Superior temporal gyrus (tissue), 1 donor: Measurements from ENCODE around the gene LHX8.
"Not testable (repeated sequence)": the region's sequence is repeated elsewhere in the genome, so short reads cannot be mapped to it uniquely, and the experiment has no call there.

Source experiments
- DNase-seq: peaks from one replicate; pipeline ENCODE4 v3.0.0-alpha.2; 2016; ENCODE audit errors: extremely low spot score

Gene LHX8

DNA sequence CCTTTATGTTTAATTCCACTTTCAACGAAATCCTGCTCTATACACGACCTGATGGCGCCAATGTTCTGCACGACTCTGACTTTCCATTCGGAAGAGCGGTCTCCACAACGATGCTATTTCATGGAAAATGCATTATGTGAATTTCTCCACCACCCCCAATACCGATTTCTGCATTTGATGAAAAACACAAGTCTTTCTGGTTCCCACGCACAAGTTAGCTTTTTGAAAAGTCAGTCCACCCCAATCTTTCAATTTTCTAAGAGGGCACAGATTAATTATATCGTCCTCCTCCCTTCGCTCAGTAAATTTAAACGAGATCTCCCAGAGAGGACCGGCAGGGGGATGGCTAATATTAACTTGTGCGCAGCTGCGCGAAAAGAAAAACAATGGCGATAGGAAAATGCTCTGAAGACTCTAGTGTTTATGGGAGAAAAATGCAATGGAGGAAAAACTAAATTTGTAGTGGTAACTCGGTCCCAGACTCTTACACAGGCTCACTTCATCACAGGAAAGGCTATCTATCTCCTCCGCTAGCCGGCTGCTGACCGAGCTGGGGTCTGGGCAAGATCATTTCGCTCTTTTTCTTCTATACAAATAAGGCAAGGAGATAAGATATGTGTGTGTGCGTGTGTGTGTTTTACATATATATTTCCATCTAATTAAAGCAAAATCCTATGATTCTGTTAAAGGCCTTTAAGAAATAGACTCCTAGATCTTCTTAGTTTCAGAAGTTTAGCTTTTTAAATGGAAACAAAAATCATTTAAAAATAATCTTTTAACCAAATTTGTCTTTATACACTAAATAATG lies 1.2 kb upstream of the LHX8 start:
- no peak for DNase-seq

DNA sequence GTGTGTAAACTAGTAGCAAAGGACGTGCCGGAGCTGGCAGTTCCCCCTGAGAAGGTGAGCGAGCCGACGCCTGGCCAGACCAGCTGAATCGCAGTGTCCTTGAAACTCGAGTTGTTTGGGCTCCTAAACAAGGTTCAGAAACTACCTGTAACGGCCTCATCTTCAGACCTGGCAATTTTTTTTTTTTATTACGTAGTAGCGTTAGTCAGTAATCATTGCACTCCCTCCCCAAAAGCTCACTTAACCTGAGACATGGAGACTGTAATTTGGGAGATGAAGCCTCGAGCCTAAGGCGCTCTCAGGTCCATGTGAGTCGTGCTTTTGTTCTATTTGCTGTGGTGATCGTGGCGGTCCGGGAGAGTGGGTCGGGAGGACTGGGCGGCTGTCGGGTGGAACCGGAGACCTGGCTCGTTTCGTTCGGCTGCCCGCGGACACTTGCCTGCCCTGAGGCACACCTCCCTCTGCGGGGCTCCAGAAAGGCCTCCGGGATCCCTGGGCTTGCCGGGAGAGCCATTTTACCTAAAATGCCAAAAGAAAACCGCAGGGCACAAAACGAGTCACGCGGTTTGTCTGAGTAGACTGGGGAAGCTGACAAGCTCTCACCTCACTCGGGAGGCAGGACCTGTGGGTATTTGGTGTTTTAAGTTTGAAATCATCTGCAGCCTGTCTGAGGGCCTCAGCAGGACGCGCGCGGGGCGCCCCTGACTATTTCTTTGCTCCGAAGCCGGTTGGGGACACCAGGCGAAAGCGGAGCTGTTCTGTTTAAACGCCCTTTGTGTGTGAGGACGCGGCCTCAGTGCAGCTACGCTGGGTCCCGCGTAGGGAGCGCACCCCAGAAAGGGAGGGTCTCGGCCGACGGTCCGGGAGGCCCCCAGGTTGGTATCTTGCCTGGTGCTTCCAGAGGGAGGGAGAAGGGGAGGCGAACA lies 722 bp downstream of the LHX8 start:
- DNase-seq, result no peak

DNA sequence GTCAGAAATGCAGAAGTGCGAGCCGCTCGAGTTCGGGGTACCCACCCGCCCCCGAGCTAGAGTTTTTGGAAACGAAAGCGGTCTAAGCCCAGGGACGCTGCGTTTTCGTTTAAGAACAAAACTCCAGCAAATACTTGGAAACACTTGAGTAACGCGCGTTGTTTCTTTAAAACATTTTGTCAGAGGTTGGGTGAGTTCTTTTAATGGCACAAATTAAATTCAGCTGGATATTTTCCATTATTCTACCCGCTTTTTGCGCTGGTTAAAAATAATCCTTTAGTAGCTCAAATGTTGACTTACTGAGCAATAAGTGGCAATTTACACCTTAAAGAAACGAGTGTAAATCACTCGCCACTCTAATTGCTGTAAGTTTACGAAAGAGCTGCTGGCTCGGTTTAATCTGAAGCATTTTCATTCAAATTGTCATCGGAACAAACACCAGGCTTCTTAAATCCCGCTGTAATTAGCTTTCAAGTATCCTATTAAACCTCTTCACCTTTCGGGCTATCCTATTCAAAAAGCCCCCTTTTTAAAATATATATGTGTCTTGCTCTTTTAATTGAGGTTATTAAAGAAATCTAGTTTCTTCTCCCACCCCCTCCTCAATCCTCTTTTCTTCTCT lies 1.5 kb downstream of the LHX8 start:
- DNase-seq, result no peak

DNA sequence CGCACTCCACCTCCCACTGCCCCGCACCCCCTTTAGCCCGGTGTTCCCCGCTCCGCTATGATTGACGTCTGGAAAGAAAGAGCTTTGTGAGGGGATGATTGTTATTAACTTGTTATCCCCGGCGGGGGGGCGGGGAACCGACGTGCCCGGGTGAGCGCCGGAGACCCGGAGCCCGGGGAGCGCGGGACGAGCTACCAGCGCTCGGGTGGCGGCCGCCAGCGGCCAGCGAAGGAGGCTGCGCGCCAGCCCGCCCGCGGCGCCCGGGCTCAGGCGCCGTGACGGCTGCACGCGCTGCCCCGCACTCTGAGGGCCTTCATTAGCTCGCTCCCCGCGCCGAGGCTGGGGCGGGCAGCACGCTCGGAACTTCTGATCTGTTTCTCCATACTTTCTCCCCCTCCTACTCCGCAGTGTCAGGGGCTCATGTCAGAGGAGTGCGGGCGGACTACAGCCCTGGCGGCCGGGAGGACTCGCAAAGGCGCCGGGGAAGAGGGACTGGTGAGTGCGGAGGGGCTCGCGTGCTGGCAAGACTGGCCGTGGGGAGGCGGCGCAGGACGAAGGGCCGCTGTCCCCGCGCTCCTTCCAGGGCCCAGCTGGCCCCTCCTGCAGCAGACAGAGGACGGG lies 2.1 kb downstream of the LHX8 start:
- DNase-seq, result no peak

DNA sequence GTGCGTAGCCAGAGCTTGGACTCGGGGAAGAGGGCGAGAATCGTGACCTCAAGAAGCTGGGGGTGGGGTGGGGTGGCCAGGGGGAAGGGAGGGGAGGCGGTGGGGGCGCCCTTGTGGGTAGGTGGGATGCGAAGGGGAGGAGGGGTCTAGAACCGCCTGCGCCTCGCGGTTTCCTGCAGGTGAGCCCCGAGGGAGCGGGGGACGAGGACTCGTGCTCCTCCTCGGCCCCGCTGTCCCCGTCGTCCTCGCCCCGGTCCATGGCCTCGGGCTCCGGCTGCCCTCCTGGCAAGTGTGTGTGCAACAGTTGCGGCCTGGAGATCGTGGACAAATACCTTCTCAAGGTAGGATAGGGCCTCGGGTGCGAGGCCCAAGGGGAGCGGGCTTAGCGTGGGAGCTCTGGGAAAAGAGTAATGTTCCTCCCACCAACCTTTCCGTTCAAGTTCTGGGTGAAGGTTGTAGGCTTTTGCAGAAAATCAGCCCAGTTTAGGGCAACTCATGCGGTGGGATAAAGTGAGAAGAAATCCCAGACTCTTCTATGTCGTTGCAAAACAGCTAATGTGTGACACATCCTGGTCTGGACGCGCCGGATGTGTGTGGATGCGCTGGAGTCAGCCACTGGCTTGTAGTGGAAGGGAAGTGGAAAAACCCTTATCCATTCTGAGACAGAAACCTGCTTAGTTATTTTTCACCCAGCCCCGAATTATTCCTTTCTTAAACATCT lies 2.9 kb downstream of the LHX8 start:
- DNase-seq, result no peak

DNA sequence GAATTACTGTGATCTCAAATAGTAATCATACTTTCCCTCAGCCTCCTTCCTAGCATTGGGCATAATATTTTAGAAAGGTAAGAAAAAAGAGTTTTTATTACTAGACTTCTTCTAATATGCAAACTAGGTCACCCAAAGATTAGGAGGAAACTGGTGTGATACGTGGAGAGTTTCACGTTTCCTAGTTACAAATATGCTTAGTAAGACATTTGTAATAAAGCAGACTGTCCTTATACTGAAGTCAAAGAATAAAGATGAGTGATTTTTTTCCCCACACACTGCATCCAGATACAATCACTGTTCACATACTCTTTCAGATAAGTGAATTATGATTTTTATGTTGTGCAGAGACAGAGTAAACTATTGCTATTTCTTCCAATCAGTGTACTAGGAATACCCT lies 17.9 kb downstream of the LHX8 start:
- DNase-seq, result no peak

DNA sequence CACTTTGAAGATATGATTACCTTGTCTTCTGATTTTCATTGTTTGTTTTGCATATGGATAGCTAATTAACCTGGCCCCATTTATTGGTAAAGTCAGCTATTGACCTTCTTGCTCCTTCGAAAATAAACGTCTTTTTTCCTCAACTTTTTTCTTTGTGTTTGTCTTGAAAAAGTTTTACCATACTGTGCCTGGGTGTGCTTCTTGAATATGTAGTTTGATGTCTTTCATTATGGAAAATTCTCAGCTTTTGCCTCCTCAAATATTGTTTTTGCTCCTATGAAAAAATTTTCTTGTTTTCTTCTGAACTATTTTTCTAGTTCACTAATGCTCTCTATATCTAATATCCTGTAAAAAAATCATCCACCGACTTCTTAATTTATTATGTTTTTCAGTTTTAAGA lies 25.0 kb downstream of the LHX8 start:
- DNase-seq, result no peak

DNA sequence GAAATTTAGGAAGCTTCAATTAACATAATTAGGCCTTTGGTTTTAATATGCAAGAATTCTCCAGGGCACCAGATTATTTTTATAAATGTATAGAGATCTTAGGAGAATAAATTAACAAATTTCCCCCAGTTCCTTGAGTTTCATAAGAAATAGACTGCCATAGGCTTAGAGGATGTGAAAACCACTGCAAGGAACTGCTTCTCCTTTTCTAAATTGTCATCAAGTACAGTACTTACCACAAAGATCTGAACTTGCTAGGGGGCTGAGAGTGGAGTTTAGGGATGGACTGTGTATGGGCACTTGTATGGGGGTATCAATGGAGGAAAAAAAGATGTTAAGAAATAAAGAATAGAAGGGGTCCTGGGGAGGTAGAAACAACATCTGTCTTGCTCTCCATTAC lies 31.1 kb downstream of the LHX8 start:
- DNase-seq, result no peak

DNA sequence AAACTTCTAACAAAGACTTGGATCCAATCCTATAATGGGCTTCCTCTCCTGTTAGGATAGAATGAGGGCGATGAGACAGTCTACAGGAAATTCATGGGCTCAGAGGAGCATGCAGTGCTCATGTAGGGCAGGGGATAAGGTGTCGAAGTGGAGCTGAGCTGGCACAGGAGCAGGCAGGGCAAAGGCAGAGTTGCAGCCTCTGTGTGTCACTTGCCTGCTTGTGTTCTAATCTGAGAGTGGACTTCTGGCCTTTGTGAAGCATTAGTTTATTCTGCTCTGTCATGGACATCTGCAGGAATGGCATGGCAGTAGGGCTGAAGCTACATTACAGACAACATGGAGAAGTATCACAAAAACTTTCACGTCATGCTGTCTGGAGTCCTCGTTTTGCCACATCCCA lies 32.6 kb downstream of the LHX8 start:
- no peak for DNase-seq

DNA sequence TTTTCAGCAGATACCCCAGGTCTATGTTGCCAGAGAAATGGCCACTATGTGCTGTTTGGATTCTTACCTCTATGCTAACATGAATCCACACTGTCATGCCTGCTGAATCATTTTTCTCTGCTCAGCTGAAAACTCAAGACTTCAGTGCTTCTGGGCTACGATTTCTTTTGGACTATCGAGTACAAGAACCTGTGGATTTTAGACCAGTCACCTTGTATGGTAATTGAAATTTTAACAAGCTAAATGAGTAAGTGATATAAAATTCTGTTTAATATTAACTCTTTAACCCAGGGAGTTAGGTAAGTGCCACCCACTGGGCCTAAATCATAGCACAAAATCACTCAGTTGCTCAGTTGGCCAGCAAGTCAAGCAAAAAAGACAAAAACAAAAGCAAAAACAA lies 35.8 kb downstream of the LHX8 start:
- no peak for DNase-seq

DNA sequence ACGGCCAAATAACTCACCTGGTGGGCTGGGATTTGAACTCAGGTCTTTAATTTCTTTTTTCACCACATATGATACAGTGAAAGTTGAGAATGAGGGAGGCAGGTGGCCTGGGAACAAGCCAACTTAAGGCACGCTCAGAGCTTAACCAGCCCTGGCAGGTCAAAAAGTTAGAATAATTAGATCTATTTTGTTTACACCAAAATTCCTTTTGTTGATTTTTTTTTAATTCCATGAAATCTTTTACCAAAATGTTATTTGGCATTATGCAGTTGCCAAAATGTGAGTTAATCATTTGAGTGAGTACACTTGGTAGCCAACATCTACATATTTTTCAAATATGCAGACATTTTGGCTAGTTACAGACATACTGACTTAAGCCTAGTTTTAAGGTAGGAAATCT lies 36.8 kb downstream of the LHX8 start:
- no peak for DNase-seq

DNA sequence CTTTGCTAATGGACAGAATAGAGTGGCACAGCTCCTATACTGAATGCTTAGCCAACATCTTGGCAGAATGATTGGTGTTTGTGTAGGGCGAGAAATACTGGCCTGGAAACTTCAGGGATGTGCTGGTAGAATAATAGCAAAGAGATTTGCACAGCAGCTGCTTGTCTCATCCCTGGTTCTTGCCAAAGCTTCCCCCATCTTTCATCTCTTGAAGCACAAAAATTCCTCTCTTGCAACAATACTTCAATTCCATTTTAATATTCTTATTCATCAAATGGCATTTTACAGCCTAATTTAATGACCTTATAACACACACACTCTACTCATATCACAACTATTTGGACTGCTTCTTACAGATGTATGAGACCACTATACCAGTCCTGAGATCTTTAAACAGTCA lies 37.7 kb downstream of the LHX8 start:
- peak; percentile 15 for DNase-seq

DNA sequence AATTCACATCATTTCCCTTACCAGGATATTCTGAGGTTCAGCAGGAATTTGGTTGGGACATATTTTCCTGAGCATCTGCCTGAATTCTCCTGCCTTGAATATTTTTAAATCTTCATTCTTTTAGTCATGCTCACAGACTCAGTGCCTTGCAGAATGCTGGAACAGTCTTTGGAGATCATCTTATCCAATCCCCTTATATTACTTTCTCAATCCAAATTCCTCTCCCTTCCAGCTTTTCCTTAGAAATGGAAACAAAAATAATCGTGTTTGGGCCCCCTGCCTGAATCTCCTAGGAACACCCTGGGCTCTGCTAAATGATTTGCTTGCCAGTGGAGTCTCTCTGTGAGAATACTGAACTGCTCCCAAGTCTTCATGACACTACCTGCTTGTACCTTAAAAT lies 38.4 kb downstream of the LHX8 start:
- DNase-seq, result peak; percentile 30

DNA sequence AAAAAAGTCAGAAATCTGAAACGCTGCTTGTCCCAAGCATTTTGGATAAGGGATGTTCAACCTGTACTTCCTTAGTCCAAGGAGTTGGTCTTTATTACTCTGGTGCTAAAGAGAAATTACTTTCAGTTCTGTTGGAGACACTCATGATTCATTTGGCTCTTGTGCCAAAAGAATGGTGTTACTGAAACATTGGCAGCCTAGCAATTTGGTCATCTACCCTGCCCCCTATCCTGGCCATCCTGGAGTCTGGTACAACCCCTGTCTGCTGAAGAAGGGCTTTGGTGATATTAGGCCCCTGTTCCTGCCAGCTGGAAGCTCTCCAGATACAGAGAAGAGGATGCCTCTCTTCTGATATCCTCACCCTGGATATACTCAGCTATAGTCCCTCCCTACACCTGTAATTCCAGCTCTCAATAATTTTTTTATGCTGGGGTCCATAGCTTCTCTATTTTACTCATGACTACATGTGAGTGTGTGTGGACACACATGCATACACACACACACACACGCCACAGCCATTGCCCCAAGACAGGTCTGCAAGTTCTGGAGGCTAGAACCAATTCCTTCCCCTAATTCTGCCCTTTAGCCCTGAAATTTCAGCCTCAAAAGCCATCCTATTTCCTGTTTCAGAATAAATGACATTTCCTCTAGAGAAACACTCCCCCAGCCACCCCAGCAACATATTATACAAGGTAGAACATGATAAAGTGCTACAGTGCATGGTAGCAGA lies 40.0 kb downstream of the LHX8 start:
- no peak for DNase-seq

DNA sequence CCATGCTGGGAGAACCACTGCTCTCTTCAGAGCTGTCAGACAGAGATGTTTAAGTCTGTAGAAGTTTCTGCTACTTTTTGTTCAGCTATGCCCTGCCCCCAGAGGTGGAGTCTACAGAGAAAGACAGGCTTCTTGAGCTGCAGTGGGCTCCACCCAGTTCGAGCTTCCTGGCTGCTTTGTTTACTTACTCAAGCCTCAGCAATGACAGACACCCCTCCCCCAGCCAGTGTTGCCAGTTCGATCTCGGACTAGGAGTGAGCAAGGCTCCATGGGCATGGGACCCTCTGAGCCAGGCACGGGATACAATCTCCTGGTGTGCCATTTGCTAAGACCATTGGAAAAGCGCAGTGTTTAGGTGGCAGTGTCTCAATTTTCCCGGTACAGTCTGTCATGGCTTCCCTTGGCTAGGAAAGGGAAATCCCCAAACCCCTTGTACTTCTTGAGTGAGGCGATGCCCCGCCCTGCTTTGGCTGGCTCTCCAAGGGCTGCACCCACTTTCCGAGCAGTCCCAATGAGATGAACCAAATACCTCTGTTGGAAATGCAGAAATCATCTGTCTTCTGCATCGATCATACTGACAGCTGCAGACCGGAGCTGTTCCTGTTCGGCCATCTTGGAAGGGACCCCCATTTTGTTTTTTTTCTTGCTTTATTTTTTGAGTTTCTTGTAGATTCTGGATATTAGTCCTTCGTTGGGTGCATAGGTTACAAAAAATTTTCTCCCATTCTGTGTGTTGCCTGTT lies 47.2 kb downstream of the LHX8 start:
- DNase-seq, result not testable (repeated sequence)

DNA sequence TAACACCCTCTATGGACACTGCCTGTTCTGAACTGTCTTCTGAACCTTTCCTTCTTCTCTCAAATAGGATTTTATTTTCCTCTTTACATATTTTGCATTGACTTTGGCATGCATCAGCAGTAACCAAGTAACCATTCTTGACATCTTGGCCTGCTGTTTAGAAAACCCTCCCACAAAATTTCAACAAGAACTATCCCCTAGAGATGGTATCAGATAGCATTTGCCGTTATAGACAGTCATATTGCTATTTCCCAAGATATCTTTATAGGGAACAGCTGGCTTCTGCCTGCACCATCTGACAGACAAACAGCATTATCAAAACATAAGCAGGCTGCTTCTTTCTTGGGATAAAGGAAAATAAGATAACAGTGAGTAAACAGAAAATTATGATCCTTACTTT lies 54.7 kb downstream of the LHX8 start:
- DNase-seq, result no peak

DNA sequence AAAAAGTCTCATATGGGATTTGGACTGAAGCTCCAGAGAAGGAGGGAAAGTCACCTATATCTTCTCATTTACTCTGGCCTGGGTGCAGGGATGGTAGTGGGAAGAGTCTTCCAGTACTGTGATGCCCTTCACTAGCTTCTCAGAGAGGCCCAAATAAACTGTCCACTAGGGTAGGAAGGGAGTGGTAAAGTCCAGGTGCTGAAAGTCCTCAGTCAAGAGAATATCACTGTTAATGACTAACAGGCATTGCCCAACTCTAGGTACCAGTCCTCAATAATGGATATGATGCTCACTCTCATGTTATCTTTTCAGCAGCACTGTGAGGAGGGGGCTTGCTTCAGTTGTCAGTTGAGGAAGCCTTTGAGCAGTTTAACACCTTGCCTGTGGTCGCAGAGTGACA lies 64.0 kb downstream of the LHX8 start:
- no peak for DNase-seq

DNA sequence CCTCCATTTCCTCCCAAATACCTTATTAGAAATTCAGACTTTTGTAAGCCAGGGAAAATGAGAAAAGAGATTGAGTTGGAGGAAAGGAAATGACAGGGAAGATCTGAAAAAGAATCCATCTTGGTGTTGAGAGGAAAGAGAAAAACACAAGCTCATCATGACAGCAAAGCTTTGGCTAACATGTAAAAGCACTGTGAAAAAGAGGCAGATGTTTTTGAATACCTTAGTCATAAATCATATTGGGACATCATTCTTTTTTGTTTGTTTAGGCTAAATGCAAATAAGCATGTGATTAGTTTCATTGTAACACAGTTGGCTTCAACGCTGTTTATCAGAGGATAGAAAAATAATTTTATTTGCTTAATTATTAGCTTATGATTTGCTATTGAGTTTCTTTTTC lies 64.6 kb downstream of the LHX8 start:
- no peak for DNase-seq

DNA sequence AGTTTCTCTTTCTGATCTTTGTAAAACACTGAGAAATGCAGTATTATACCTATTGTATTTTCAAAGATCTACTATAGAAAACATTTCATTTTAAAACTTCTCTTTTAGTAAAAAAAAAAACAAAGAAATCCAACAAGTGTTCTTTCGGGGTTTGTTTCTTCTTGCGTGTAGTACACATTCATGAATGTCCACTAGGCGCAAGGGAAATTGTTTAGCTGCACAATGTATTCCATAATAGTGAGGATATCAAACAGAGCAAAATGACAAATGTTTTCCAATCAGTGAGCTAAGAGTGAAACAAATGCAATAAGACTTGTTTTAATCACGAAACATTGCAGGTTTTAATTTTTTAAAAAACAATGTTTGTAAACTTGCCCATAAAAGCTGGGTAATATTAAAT lies 68.6 kb downstream of the LHX8 start:
- DNase-seq, result no peak
